HFF-Myc (cell line): ENCODE measurements around the gene COL4A4.
A peak's percentile ranks its signal among the peaks of the same experiment; 100 is the strongest.

Source experiments
- DNase-seq: peaks from one replicate; pipeline ENCODE4 v3.0.0-alpha.2; 2011; ENCODE audit warnings: low read depth; ENCODE audit errors: extremely low read depth
- H3K4me3 ChIP-seq: replicated peaks from 2 replicates; pipeline ENCODE4 v1.5.1; 2011; ENCODE audit warnings: low read depth, mild to moderate bottlenecking, control low read depth, low read length
- TF ChIP-seq, protein P1 (sequence below): IDR thresholded peaks from 2 replicates; pipeline ENCODE4 v1.5.1; 2012; ENCODE audit warnings: mild to moderate bottlenecking, low read depth, low read length, control low read depth; ENCODE audit errors: missing control alignments

The COL4A4 gene

DNA sequence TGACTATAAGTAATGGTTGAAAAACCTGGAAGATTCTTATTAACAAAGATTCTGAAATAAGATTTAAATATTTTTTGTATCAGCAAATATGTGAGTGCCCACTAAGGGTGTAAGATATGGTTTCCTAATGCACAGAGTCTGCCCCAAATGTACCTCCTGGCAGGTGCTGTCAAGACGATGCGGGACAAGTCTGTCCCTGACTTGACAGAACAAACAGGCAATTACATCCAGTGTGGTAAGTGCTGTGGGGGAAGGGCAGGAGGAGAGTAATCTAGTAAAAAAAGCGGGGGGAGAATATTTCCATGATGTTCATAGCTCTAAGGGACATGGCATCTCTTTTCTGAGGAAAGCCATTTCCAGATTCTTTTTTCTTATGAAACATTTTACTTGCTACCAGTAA, 127.5 kb downstream of the COL4A4 start:
- H3K4me3 ChIP-seq, result no peak overlapping the region
- DNase-seq, result no peak
- TF ChIP-seq, protein P1, sequence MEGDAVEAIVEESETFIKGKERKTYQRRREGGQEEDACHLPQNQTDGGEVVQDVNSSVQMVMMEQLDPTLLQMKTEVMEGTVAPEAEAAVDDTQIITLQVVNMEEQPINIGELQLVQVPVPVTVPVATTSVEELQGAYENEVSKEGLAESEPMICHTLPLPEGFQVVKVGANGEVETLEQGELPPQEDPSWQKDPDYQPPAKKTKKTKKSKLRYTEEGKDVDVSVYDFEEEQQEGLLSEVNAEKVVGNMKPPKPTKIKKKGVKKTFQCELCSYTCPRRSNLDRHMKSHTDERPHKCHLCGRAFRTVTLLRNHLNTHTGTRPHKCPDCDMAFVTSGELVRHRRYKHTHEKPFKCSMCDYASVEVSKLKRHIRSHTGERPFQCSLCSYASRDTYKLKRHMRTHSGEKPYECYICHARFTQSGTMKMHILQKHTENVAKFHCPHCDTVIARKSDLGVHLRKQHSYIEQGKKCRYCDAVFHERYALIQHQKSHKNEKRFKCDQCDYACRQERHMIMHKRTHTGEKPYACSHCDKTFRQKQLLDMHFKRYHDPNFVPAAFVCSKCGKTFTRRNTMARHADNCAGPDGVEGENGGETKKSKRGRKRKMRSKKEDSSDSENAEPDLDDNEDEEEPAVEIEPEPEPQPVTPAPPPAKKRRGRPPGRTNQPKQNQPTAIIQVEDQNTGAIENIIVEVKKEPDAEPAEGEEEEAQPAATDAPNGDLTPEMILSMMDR, result no peak

DNA sequence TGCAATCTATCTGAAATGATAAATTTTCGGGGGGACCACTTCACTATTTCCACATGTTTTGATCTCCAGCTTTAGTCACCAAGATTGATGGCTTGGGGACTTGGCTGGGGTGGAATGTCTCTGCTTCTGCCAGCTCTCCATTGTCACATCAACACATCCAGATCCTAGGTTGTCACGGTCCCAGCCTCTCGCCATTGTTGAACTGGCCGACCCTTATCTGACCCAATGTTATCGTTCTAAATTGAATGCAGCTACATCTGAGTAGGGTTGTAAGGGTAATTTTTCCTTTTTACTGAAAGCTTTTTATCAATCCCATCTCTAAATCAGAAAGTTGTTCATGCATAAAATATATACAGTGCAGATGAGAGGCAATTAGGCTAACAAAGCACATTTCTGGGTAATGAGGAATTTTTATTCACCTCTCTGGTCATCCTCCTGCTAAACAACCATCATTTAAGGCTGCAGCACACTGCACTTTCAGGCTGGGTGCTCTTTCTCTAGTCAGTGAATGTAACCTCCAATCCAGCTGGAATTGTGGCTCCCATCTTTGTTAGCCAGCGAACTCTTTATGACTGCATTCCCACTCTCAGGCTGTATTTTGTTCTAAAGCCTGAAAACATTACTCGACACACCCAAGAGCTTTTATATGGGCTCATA, 128.2 kb downstream of the COL4A4 start:
- TF ChIP-seq, protein P1, result no peak
- no peak for DNase-seq
- no peak overlapping the region for H3K4me3 ChIP-seq

DNA sequence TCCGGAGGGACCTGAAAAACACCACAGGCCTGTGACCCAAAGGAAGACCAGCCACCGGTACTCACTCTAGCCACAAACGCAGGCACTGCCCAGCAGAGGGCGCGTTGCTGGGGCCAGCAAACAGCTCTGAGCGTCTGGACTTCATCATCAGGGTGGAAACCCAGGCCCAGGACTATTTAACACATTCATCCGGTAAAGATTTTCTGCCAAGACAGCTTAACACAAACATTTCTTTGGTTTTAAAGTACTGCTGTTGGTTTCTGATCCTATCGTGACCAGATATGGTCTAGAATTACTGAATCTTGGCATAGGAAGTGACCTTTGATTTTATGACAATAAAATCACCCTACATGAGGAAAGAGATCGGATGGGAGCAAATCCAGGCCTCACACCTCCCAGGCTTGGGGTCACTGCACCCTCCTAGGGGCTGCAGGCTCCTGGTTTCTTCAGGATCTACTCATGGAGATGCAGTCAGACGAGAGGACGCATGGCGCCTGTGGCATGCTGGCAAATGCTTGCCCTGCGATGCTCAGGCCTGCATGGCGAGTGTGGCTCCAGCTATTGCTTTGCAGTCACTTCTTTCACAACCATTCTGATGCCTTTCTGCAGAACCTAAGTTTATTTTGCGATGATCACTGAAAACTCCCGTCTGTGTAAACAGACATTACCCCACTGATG, 130.4 kb downstream of the COL4A4 start:
- no peak overlapping the region for H3K4me3 ChIP-seq
- TF ChIP-seq, protein P1, result peak; percentile 91
- DNase-seq, result peak; percentile 17

DNA sequence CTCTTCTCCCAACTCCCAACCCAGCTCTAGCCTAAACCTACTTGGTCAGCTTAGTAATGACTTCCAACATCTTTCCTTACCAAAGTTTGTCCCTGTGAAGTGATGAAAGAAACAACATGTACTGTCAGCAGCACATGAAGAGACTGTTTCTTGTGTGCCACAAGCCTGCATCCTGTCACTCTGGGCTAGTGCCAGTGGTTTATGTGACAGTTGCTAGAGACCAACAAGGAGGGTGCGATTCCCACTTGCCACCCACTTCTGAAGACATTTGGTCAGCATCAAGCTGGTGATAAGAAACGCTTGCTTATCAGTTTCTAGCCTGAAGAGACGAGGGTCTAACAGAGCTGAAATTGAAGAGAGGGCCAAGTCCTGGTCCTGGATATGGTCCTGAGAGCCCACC, 132.6 kb downstream of the COL4A4 start:
- TF ChIP-seq, protein P1, result no peak
- H3K4me3 ChIP-seq, result no peak overlapping the region
- DNase-seq, result no peak

DNA sequence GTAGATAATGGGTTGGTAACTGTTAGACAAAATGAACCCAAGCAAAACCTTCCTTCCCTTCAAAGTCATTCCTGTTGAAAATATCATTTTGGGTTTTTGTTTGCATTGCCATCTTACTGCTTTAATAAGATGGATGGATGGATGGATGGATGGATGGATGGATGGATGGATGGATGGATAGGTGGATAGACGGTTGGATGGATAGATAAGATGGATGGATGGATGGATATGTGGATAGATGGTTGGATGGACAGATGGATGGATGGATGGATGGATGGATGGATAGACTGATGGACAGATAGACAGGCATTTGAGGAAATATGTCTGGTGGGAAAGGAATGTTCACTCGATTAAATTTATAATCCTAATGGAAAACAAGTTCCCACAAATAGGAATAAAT, 133.2 kb downstream of the COL4A4 start:
- TF ChIP-seq, protein P1, result no peak
- no peak for DNase-seq
- no peak overlapping the region for H3K4me3 ChIP-seq

DNA sequence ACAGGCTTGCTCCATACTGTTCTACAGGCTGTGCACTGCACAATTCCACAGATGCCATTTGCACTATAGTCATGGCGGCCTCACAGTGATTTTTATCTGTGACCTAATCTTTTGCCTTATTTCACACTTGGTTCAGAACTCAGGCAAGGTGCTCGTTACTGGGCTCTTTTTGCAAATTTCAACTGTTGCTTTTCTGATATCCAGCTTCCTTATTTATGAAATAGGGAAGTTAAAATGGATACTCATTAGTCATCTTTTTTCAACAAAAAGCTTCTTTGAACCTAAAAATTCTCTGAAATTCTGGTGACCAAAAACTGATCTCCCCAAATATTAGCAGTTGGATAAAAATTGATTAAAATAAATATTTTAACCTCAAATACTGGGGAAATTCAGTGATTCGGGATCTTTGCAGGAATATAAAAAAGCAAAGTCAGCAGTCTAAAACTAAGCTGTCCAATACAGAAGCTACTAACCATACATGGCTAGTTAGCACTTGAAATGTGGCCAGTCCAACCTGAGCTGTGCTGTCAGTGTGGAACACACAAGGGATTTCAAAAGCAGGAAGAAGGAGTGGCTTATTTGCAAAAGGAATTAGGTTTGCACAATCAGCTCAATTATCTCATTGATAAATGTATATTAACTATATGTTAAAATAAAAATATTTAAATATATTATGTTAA, 134.4 kb downstream of the COL4A4 start:
- no peak for DNase-seq
- no peak overlapping the region for H3K4me3 ChIP-seq
- TF ChIP-seq, protein P1, result no peak
